Measurements from ENCODE around the gene EIF2S1. TPM values are rescaled to one million over a fixed set of nuclear protein-coding genes. Genes with fewer than 3 reads are reported as not detected.
A peak's percentile ranks its signal among the peaks of the same experiment; 100 is the strongest.

Gene EIF2S1
- total and polyA plus RNA-seq, 5 donors from 2014 or later = 35.3 to 172 (median 128) TPM

DNA sequence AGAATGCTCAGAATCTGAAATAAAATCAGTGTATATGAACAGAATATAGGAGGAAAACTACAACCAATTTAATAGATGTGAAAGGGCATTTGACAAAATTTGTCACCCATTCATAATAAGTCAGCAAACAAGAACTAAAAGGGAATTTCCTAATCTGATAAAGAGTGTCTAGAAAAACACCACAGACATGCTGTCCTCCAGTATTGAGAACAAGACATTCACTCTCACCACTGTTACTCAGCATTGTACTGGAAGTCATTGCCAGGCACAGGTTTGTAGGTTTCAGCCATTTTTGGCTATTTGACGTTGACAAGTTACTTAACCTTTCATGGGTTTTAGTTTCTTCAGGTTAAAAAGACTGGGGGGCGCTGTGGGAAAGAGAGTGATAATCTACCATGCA lies 13.2 kb downstream of the EIF2S1 start:
- Mint-ChIP-seq H3K27me3 (no peaks in the 10 kb centered on the region), H3K27ac (peak overlapping the region; percentile 39 to 49 (median 45)), H3K36me3 (peaks cover 43% of the 10 kb centered on the region), H3K4me1 (peaks cover 32 to 46% (median 37%) of the 10 kb centered on the region in 4 donors), H3K4me3 (no peak overlapping the region), H3K9me3 (no peaks in the 10 kb centered on the region)
- Histone ChIP-seq H3K36me3 (ENCODE audit: control insufficient read depth, insufficient read depth, low read length) (peaks cover 89% of the 10 kb centered on the region), H3K4me1 (ENCODE audit: control insufficient read depth, insufficient read depth, low read length, poor library complexity, severe bottlenecking) (no peaks in the 10 kb centered on the region), H3K9me3 (ENCODE audit: control insufficient read depth in 2 of 2, low read length in 2 of 2) (no peaks in the 10 kb centered on the region), H3K27ac (ENCODE audit: insufficient read depth, low read length, poor library complexity, severe bottlenecking) (no peak overlapping the region), H3K27me3 (ENCODE audit: control insufficient read depth, insufficient read depth, low read length) (no peaks in the 10 kb centered on the region), H3K4me3 (ENCODE audit: low read depth, low read length) (no peak overlapping the region)
- ATAC-seq (ENCODE audit: low read depth in 2 of 2) (no peak), DNase-seq (peak in 1 of 3 donors; percentile 16)

DNA sequence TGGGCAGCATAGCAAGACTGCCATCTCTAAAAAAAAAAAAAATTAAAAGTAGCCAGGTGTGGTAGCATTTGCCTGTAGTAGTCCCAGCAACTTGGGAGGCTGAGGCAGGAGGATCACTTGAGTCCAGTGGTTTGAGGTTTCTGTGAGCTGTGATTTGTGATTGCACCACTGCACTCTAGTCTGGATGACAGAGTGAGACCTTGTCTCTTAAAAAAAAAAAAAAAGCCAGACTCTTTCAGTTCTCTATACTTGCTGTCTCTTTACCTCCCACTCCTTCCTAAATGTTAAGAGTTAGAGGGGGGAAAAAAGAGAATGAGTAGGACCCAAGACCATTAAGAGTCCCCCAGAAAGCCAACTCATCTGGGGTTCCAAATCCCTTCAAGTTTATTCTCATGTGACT lies 17.8 kb downstream of the EIF2S1 start:
- H3K36me3 Mint-ChIP-seq = peaks cover 68% of the 10 kb centered on the region
- H3K36me3 ChIP-seq (ENCODE audit: control insufficient read depth, insufficient read depth, low read length) = peaks cover 93% of the 10 kb centered on the region
- ATAC-seq (ENCODE audit: low read depth in 2 of 2) (no peak), DNase-seq (no peak)
- peak overlapping the region in 1 of 3 donors; percentile 42 for H3K27ac Mint-ChIP-seq
- peaks cover 14 to 27% (median 21%) of the 10 kb centered on the region in 4 donors for H3K4me1 Mint-ChIP-seq
- no peak overlapping the region for H3K4me3 ChIP-seq (ENCODE audit: low read depth, low read length)
- no peaks in the 10 kb centered on the region for H3K27me3 ChIP-seq (ENCODE audit: control insufficient read depth, insufficient read depth, low read length)
- H3K4me3 Mint-ChIP-seq = no peak overlapping the region
- H3K9me3 Mint-ChIP-seq = no peaks in the 10 kb centered on the region
- no peaks in the 10 kb centered on the region for H3K27me3 Mint-ChIP-seq
- H3K4me1 ChIP-seq (ENCODE audit: control insufficient read depth, insufficient read depth, low read length, poor library complexity, severe bottlenecking) = no peaks in the 10 kb centered on the region
- H3K27ac ChIP-seq (ENCODE audit: insufficient read depth, low read length, poor library complexity, severe bottlenecking) = no peak overlapping the region
- no peaks in the 10 kb centered on the region for H3K9me3 ChIP-seq (ENCODE audit: control insufficient read depth in 2 of 2, low read length in 2 of 2)

DNA sequence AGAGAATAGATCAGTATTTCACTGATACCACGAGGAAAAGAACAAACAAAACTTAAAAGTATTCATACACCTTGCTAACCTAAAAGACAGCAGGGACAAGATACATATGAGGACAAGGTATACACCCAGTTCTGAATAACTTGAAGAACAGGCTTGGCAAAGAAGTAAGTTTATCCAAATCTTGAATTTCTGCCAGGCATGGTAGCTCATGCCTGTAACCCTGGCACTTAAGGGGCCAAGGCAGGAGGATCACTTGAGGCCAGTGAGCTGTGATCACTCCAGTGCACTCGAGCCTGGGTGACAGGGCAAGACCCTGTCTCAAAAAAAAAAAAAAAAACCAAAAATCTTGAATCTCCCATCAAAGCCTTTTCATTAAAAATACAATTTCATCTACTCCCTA lies 25.0 kb downstream of the EIF2S1 start:
- Mint-ChIP-seq H3K27me3 (no peaks in the 10 kb centered on the region), H3K36me3 (peaks cover 56% of the 10 kb centered on the region), H3K9me3 (no peaks in the 10 kb centered on the region), H3K27ac (peak overlapping the region in 1 of 3 donors; percentile 16), H3K4me1 (peaks cover 0 to 2% (median 0%) of the 10 kb centered on the region in 4 donors), H3K4me3 (no peak overlapping the region)
- Histone ChIP-seq H3K27me3 (ENCODE audit: control insufficient read depth, insufficient read depth, low read length) (no peaks in the 10 kb centered on the region), H3K9me3 (ENCODE audit: control insufficient read depth in 2 of 2, low read length in 2 of 2) (no peaks in the 10 kb centered on the region), H3K4me1 (ENCODE audit: control insufficient read depth, insufficient read depth, low read length, poor library complexity, severe bottlenecking) (no peaks in the 10 kb centered on the region), H3K27ac (ENCODE audit: insufficient read depth, low read length, poor library complexity, severe bottlenecking) (no peak overlapping the region), H3K4me3 (ENCODE audit: low read depth, low read length) (no peak overlapping the region), H3K36me3 (ENCODE audit: control insufficient read depth, insufficient read depth, low read length) (peaks cover 58% of the 10 kb centered on the region)
- ATAC-seq (ENCODE audit: low read depth in 2 of 2) (no peak), DNase-seq (no peak)

DNA sequence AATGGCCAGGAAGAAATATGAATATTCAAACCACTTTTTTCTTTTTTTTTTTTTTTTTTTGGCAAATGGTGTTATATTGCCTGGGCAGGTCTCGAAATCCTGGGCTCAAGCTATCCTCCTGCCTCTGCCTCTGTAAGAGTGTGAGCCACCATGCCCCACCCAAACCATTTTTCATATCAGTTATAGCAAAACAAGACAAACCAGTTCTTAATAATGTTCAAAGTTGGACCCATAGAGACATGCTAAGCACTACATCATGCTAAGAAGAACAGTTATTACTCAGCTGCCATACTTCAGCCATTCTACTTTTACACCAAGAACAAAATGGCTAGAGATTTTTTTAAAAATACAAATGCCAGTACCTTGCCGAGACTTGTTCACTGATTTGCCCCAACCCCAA lies 25.5 kb downstream of the EIF2S1 start:
- H3K36me3 Mint-ChIP-seq = peaks cover 52% of the 10 kb centered on the region
- H3K27ac ChIP-seq (ENCODE audit: insufficient read depth, low read length, poor library complexity, severe bottlenecking) = no peak overlapping the region
- H3K9me3 Mint-ChIP-seq = no peaks in the 10 kb centered on the region
- H3K4me3 ChIP-seq (ENCODE audit: low read depth, low read length) = no peak overlapping the region
- H3K27me3 ChIP-seq (ENCODE audit: control insufficient read depth, insufficient read depth, low read length) = no peaks in the 10 kb centered on the region
- H3K36me3 ChIP-seq (ENCODE audit: control insufficient read depth, insufficient read depth, low read length) = peaks cover 55% of the 10 kb centered on the region
- H3K4me1 Mint-ChIP-seq = peaks cover 0 to 2% (median under 1%) of the 10 kb centered on the region in 4 donors
- no peaks in the 10 kb centered on the region for H3K4me1 ChIP-seq (ENCODE audit: control insufficient read depth, insufficient read depth, low read length, poor library complexity, severe bottlenecking)
- no peak for DNase-seq
- no peak for ATAC-seq (ENCODE audit: low read depth in 2 of 2)
- H3K9me3 ChIP-seq (ENCODE audit: control insufficient read depth in 2 of 2, low read length in 2 of 2) = no peaks in the 10 kb centered on the region
- no peak overlapping the region for H3K4me3 Mint-ChIP-seq
- H3K27me3 Mint-ChIP-seq = no peaks in the 10 kb centered on the region
- peak overlapping the region in 2 of 3 donors; percentile 16 to 49 for H3K27ac Mint-ChIP-seq

DNA sequence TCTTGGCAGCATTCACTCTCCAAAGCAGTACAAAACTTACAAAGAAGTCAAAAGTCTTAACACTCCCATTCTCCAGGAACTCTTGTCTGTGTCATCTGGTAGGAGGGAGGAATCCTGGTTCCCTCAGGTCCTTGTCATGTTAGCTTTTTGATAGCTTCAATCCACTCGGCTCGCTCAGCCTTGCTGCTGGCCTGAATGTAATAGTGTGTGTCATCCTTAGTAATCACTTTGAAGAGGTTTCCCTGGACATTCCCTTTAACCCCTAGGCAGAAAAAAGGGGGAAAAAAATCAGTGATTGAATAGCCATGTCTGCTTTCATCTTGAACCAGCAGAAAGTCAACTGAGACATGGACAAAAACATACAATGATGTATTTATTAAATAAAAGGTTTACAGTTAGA lies 27.1 kb downstream of the EIF2S1 start:
- Histone ChIP-seq H3K27ac (ENCODE audit: insufficient read depth, low read length, poor library complexity, severe bottlenecking) (no peak overlapping the region), H3K4me1 (ENCODE audit: control insufficient read depth, insufficient read depth, low read length, poor library complexity, severe bottlenecking) (no peaks in the 10 kb centered on the region), H3K36me3 (ENCODE audit: control insufficient read depth, insufficient read depth, low read length) (peaks cover 39% of the 10 kb centered on the region), H3K4me3 (ENCODE audit: low read depth, low read length) (no peak overlapping the region), H3K9me3 (ENCODE audit: control insufficient read depth in 2 of 2, low read length in 2 of 2) (no peaks in the 10 kb centered on the region), H3K27me3 (ENCODE audit: control insufficient read depth, insufficient read depth, low read length) (no peaks in the 10 kb centered on the region)
- H3K9me3 Mint-ChIP-seq = no peaks in the 10 kb centered on the region
- no peak overlapping the region for H3K4me3 Mint-ChIP-seq
- no peak for ATAC-seq (ENCODE audit: low read depth in 2 of 2)
- peak overlapping the region in 1 of 3 donors; percentile 59 for H3K27ac Mint-ChIP-seq
- no peak for DNase-seq
- H3K4me1 Mint-ChIP-seq = peaks cover 0 to 6% (median under 1%) of the 10 kb centered on the region in 4 donors
- H3K36me3 Mint-ChIP-seq = peaks cover 39% of the 10 kb centered on the region
- H3K27me3 Mint-ChIP-seq = no peaks in the 10 kb centered on the region

DNA sequence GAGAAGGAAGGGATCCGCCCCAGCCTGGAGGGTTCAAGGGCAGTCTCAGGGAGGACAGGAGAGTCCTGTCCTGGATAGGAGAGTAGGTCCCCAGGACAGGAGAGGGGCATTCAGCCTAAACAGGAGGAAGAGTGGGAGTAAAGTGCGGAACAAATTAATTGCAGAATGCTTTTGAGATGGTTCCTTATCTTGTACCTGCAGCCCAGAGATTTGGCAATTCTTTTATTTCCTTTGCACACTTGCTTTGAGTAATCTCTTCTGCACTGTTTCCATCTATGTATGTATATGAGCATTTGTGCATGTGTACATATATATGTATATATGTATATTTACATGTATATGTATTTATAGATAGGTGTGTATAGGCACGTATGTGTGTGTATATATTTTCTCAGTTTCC lies 29.1 kb downstream of the EIF2S1 start:
- peaks cover 0 to 6% (median under 1%) of the 10 kb centered on the region in 4 donors for H3K4me1 Mint-ChIP-seq
- peaks cover 6% of the 10 kb centered on the region for H3K27me3 Mint-ChIP-seq
- no peaks in the 10 kb centered on the region for H3K4me1 ChIP-seq (ENCODE audit: control insufficient read depth, insufficient read depth, low read length, poor library complexity, severe bottlenecking)
- H3K36me3 Mint-ChIP-seq = peaks cover 21% of the 10 kb centered on the region
- ATAC-seq (ENCODE audit: low read depth in 2 of 2) = no peak
- H3K9me3 ChIP-seq (ENCODE audit: control insufficient read depth in 2 of 2, low read length in 2 of 2) = no peaks in the 10 kb centered on the region
- no peak for DNase-seq
- H3K9me3 Mint-ChIP-seq = no peaks in the 10 kb centered on the region
- H3K27me3 ChIP-seq (ENCODE audit: control insufficient read depth, insufficient read depth, low read length) = no peaks in the 10 kb centered on the region
- H3K4me3 ChIP-seq (ENCODE audit: low read depth, low read length) = no peak overlapping the region
- no peak overlapping the region for H3K27ac ChIP-seq (ENCODE audit: insufficient read depth, low read length, poor library complexity, severe bottlenecking)
- H3K27ac Mint-ChIP-seq = no peak overlapping the region
- peaks cover 19% of the 10 kb centered on the region for H3K36me3 ChIP-seq (ENCODE audit: control insufficient read depth, insufficient read depth, low read length)
- H3K4me3 Mint-ChIP-seq = no peak overlapping the region

DNA sequence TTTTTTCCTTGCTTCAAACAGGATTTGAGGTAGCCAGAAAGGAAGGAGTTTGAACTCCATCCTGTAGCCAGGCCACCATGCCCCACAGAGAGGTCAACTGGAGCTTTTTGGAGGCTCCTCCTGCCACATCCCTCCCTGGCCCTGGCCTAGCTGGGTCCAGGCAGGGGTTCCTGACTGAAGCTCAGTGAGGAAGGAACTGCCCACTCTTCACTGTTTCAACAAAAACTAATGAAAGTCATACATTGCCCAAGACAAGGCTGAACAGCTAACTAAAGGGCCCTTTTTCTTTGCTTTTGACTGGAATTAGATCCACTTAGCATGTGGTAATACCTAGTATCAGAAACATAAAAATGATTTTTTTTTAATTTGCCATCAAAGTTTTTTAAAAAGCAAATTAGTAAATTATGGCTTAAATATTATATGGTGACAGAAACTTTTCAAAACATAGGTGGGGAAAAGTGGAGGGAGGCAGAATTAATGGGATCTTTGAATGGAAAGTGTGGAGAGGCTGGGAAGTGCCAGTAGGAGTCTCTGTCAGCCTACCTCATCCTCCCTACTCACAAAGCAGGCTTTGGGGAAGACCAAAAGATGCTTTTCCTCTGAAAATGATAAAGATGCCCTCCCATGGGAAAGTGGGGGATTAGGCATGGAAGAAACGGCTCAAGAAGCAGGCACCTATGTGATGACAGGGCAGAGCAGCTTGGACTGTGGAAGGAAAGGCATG lies 29.8 kb downstream of the EIF2S1 start:
- Histone ChIP-seq H3K4me1 (ENCODE audit: control insufficient read depth, insufficient read depth, low read length, poor library complexity, severe bottlenecking) (no peaks in the 10 kb centered on the region), H3K27me3 (ENCODE audit: control insufficient read depth, insufficient read depth, low read length) (no peaks in the 10 kb centered on the region), H3K36me3 (ENCODE audit: control insufficient read depth, insufficient read depth, low read length) (peaks cover 12% of the 10 kb centered on the region), H3K4me3 (ENCODE audit: low read depth, low read length) (no peak overlapping the region), H3K9me3 (ENCODE audit: control insufficient read depth in 2 of 2, low read length in 2 of 2) (no peaks in the 10 kb centered on the region), H3K27ac (ENCODE audit: insufficient read depth, low read length, poor library complexity, severe bottlenecking) (no peak overlapping the region)
- peaks cover 14% of the 10 kb centered on the region for H3K36me3 Mint-ChIP-seq
- H3K9me3 Mint-ChIP-seq = no peaks in the 10 kb centered on the region
- no peak overlapping the region for H3K27ac Mint-ChIP-seq
- peaks cover 6% of the 10 kb centered on the region for H3K27me3 Mint-ChIP-seq
- H3K4me1 Mint-ChIP-seq = peaks cover 0 to 6% (median under 1%) of the 10 kb centered on the region in 4 donors
- H3K4me3 Mint-ChIP-seq = no peak overlapping the region
- DNase-seq (no peak), ATAC-seq (ENCODE audit: low read depth in 2 of 2) (no peak)

DNA sequence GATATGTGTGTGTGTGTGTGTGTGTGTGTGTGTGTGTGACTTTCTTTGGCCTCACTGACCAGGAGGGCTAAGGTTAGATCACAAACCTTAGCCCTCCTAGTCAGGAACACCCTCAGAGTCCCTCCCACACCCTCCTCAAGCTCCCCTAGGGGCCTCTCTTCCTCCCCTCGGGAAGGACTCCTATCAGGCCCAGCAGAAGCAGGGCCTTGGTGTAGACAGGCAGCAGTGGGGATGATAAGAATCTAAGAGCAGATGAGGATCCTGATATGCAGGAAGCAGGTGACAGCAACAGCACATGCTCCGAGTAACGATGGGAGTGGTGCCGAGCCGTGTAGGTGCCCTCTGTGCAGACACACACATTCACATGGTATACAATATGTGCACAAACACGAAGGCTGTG lies 31.1 kb downstream of the EIF2S1 start:
- Mint-ChIP-seq H3K36me3 (peaks cover 5% of the 10 kb centered on the region), H3K4me3 (no peak overlapping the region), H3K4me1 (peaks cover 0 to 6% (median under 1%) of the 10 kb centered on the region in 4 donors), H3K9me3 (no peaks in the 10 kb centered on the region), H3K27me3 (peaks cover 6% of the 10 kb centered on the region), H3K27ac (no peak overlapping the region)
- Histone ChIP-seq H3K9me3 (ENCODE audit: control insufficient read depth in 2 of 2, low read length in 2 of 2) (no peaks in the 10 kb centered on the region), H3K4me1 (ENCODE audit: control insufficient read depth, insufficient read depth, low read length, poor library complexity, severe bottlenecking) (no peaks in the 10 kb centered on the region), H3K27ac (ENCODE audit: insufficient read depth, low read length, poor library complexity, severe bottlenecking) (no peak overlapping the region), H3K27me3 (ENCODE audit: control insufficient read depth, insufficient read depth, low read length) (no peaks in the 10 kb centered on the region), H3K36me3 (ENCODE audit: control insufficient read depth, insufficient read depth, low read length) (peaks cover 3% of the 10 kb centered on the region), H3K4me3 (ENCODE audit: low read depth, low read length) (no peak overlapping the region)
- peak in 1 of 3 donors; percentile 13 for DNase-seq
- ATAC-seq (ENCODE audit: low read depth in 2 of 2) = peak in 1 of 2 donors; percentile 28
